ENCODE data around the gene ZNF500. TPM values are rescaled to one million over a fixed set of nuclear protein-coding genes. Genes with fewer than 3 reads are reported as not detected.
A peak's percentile ranks its signal among the peaks of the same experiment; 100 is the strongest.

Gene ZNF500
- total and polyA plus RNA-seq, 7 donors = 4.2 to 14.4 (median 11.4) TPM

DNA sequence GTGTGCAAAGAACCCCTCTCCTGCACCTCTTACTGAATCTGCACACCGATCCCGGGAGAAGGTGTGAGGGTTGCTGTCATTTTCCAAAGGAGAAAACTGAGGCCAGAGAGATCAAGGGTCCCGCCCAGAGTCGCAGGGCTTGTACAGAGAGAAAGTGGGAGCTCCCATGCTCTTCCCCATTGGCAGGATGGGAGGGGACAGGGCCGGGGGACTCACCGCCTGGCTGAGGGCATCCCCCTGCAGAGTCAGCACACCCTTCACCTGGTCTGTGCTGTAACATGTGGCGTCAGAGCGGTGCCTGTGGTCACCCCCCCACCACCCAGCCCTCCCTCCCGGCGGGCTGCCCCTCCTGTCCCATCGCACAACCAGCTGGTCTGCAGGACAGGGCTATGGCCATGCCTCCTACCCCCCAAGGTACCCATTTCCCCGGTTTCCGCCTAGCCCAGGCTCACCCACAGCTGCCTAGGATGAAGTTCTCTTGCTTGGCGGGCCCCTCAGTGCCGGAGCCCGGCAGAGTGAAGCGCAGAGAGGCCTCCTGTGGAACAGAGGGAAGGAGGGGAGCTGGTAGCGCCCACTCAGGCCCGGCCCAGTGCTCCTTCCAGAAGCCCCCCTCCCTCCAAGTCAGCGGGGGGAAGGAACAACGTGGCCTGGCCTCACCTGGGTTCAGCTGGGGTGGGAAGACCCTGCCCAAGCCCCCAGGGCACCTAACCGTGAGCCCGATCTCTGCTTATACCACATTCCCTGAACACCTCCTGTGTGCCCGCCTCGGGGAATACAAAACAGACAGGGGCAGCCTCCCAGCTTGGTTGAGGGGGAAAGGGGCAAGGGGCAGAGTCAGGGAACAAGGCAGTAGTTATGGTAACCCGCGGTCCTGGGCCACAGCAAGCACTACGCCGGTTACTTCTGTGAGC is 34.3 kb upstream of the ZNF500 start:
- peak overlapping the region; percentile 55 to 86 (median 74) for H3K4me3 ChIP-seq
- no peaks in the 10 kb centered on the region for H3K9me3 ChIP-seq
- peaks cover 0 to 39% (median 16%) of the 10 kb centered on the region in 4 donors for H3K36me3 ChIP-seq
- intact Hi-C loops (cut with DNase I) = loop anchor here (2.0 kb wide), 1 partner anchor 33 kb away; no protein-coding TSS in a partner anchor
- TF ChIP-seq EP300 (IDR thresholded peaks at IDR 0.05) (no peak), POLR2AphosphoS5 (IDR thresholded peaks at IDR 0.05) (no peak), POLR2A (IDR thresholded peaks at IDR 0.05) (no peak)
- TF ChIP-seq, protein P1, sequence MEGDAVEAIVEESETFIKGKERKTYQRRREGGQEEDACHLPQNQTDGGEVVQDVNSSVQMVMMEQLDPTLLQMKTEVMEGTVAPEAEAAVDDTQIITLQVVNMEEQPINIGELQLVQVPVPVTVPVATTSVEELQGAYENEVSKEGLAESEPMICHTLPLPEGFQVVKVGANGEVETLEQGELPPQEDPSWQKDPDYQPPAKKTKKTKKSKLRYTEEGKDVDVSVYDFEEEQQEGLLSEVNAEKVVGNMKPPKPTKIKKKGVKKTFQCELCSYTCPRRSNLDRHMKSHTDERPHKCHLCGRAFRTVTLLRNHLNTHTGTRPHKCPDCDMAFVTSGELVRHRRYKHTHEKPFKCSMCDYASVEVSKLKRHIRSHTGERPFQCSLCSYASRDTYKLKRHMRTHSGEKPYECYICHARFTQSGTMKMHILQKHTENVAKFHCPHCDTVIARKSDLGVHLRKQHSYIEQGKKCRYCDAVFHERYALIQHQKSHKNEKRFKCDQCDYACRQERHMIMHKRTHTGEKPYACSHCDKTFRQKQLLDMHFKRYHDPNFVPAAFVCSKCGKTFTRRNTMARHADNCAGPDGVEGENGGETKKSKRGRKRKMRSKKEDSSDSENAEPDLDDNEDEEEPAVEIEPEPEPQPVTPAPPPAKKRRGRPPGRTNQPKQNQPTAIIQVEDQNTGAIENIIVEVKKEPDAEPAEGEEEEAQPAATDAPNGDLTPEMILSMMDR (IDR thresholded peaks at IDR 0.05) = no peak
- DNase-seq = no peak
- H3K27me3 ChIP-seq = no peaks in the 10 kb centered on the region
- peaks cover 0 to 41% (median 35%) of the 10 kb centered on the region in 4 donors for H3K4me1 ChIP-seq
- WGBS, 2 donors = 30 to 53% methylated on average over 29 of the region's 29 CpGs
- peak overlapping the region; percentile 86 to 92 (median 88) for H3K27ac ChIP-seq

DNA sequence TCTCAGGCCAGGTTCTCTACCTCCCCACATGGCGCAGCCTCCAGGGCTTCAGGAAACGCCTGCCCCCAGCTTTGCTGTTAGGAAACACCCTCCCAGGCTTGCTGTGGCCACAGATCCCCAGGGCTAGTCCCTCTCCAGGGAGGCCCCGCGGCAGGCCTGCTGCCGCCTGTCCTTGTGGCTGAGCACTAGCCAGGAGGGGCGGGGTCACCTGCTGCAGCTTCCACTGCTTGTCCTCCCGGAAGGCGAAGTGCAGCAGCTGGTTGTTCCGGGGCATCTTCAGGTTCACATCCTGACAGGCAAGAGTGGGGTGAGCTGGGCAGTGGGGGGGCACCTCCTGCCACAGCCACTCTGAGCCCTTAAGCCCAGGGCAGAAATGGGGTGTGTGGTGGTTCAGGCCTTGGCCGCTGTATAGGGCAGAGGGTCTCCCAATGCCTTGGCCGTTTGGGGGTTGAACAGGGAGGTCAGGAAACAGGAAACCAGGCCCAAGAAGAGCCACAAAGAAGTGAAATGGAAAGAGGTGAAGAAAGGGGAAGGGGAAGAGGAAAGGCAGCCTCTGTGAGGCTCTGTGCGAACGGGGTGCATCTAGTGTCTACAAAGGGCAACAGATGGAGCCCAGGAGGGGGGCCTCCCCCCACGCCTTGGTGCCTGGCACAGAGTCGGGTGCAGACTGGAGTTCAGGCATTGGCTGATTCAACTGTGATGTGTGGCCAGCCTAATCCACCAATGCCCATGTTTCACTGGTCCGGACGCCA is 33.5 kb upstream of the ZNF500 start:
- Histone ChIP-seq H3K27me3 (no peaks in the 10 kb centered on the region), H3K4me1 (peaks cover 0 to 41% (median 35%) of the 10 kb centered on the region in 4 donors), H3K36me3 (peaks cover 0 to 38% (median 13%) of the 10 kb centered on the region in 4 donors), H3K27ac (peak overlapping the region in 1 of 4 donors; percentile 20), H3K9me3 (no peaks in the 10 kb centered on the region), H3K4me3 (no peak overlapping the region)
- TF ChIP-seq EP300 (IDR thresholded peaks at IDR 0.05) = no peak
- TF ChIP-seq POLR2A (IDR thresholded peaks at IDR 0.05) = no peak
- TF ChIP-seq, protein P1 (IDR thresholded peaks at IDR 0.05) = no peak
- no peak for TF ChIP-seq POLR2AphosphoS5 (IDR thresholded peaks at IDR 0.05)
- no peak for DNase-seq
- 44 to 48% methylated on average over 17 of the region's 17 CpGs for WGBS, 2 donors
- intact Hi-C loops (cut with DNase I) = loop anchor here (2.0 kb wide), 1 partner anchor 32 kb away; no protein-coding TSS in a partner anchor

DNA sequence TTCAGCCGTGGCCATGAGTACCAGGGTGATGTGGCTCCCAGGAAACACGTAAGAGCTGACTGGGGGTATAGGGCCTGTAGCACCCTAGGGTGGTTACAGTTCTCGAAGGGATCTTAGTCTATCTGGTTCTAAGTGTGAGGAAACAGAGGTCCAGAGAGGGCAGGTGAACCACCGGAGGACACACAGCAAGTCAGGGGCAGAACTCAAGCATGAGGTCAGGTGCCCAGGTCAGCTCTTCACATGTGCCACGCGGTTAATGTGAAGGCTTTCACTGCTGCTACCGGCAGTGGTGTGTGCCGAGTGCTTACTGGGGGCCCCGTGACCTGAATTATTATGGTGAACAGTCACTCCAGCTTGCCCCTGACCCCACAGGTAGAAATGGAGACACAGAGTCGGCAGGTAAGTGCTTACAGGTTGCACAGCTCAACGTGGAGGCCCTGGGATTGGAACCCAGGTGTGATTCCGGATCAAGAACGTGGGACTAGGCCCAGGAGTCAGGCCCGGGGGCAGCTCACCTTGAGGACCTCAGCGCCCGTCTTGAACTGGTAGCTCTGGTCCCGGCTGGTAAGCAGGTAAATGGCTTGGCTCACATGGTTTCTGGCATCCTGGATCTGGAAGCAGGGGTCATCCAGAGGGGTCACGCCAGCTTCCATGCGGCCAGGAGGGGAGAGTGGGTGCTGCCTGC is 32.4 kb upstream of the ZNF500 start:
- Histone ChIP-seq H3K27me3 (no peaks in the 10 kb centered on the region), H3K9me3 (no peaks in the 10 kb centered on the region), H3K4me3 (no peak overlapping the region), H3K27ac (no peak overlapping the region), H3K4me1 (peaks cover 0 to 30% (median 28%) of the 10 kb centered on the region in 4 donors), H3K36me3 (peaks cover 0 to 34% (median 13%) of the 10 kb centered on the region in 4 donors)
- intact Hi-C loops (cut with DNase I) = no loop called here
- no peak for DNase-seq
- TF ChIP-seq EP300 (IDR thresholded peaks at IDR 0.05) = no peak
- WGBS, 2 donors = 88 to 94% methylated on average over 19 of the region's 19 CpGs

DNA sequence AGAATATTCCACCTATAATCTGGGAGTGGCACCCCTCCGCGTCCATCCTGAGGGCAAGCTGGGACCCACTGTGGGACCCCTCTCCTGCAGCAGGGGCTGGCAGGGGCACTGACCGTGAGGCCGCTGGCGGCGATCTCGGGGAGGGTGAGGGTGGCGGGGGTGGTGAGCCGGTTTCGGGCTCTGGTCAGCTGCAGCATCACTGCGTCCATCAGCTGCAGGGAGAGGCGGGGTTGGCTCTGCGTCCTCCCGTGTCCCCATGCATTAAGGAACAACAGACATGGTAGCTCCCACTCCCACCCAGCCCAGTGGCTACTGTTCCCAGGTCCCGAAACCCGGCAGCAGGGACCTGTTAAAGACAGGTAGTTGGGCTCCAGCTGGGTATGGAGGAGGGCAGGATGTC is 31.5 kb upstream of the ZNF500 start:
- TF ChIP-seq POLR2A (IDR thresholded peaks at IDR 0.05) (no peak), EP300 (IDR thresholded peaks at IDR 0.05) (no peak), POLR2AphosphoS5 (IDR thresholded peaks at IDR 0.05) (no peak)
- TF ChIP-seq, protein P1 (IDR thresholded peaks at IDR 0.05) = no peak
- Histone ChIP-seq H3K4me1 (peaks cover 0 to 21% (median 20%) of the 10 kb centered on the region in 4 donors), H3K36me3 (peaks cover 0 to 33% (median 13%) of the 10 kb centered on the region in 4 donors)

More for the DNA sequence above, 31.5 kb upstream of the ZNF500 start:
- WGBS, 2 donors = 93% methylated on average over 16 of the region's 16 CpGs
- no peak for DNase-seq
- intact Hi-C loops (cut with DNase I) = no loop called here
- Histone ChIP-seq H3K27ac (no peak overlapping the region), H3K9me3 (no peaks in the 10 kb centered on the region), H3K27me3 (no peaks in the 10 kb centered on the region), H3K4me3 (no peak overlapping the region)

All from sigmoid colon (tissue), 7 donors.